ENCODE measurements around the gene PDZRN3. TPM values are rescaled to one million over a fixed set of nuclear protein-coding genes. Genes with fewer than 3 reads are reported as not detected.

PDZRN3 gene
- total RNA-seq, 1 experiment from 2014 or later: not detected

DNA sequence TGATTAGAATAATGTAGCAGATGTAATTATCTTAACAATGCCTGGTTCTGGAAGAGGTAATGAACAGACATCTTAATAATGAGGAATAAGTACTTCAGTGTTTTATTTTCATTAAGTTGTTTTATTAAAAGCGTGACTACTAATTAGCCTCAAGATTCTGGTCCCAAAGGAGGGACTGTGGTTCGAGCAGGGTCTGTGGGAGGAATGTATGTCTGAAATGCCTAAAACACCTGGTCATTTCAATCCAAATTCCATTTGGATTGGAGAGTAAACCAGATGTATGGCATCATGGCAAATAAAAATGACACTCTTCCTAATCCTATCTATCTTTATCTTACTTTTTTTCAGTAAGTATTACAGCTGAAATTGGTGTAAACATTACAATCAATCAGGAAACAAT is 243.2 kb downstream of the PDZRN3 start:
- Histone ChIP-seq H4K20me1 (ENCODE audit: insufficient read depth) (no peaks in the 10 kb centered on the region), H3K27me3 (ENCODE audit: insufficient read depth, low read depth) (peaks cover 5% of the 10 kb centered on the region; the same call in 1 of the 2 replicates), H3K4me1 (replicated peaks; ENCODE audit: insufficient read depth) (no peaks in the 10 kb centered on the region), H3K4me3 (no peak overlapping the region), H3K36me3 (ENCODE audit: low read depth) (no peaks in the 10 kb centered on the region), H3F3A (ENCODE audit: insufficient read depth, low read depth) (no peaks in the 10 kb centered on the region), H3K27ac (no peak overlapping the region), H2AFZ (no peak overlapping the region), H3K9me3 (ENCODE audit: insufficient read depth, low read depth) (no peaks in the 10 kb centered on the region), H3K79me2 (ENCODE audit: low read depth) (no peaks in the 10 kb centered on the region), H3K9me2 (ENCODE audit: insufficient read depth) (no peaks in the 10 kb centered on the region), H3K4me2 (no peak overlapping the region)
- ChIA-PET CTCF (no interaction called here), POLR2A (ENCODE audit: unreplicated experiment) (no interaction called here)
- BruUV-seq (replicated peaks): no TSS peak
- DNase-seq: no peak
- intact Hi-C loops (cut with micrococcal nuclease; ENCODE audit: unreplicated experiment): no loop called here
- TF ChIP-seq EZH2 (IDR thresholded peaks at IDR 0.05; ENCODE audit: low read depth): no peak

DNA sequence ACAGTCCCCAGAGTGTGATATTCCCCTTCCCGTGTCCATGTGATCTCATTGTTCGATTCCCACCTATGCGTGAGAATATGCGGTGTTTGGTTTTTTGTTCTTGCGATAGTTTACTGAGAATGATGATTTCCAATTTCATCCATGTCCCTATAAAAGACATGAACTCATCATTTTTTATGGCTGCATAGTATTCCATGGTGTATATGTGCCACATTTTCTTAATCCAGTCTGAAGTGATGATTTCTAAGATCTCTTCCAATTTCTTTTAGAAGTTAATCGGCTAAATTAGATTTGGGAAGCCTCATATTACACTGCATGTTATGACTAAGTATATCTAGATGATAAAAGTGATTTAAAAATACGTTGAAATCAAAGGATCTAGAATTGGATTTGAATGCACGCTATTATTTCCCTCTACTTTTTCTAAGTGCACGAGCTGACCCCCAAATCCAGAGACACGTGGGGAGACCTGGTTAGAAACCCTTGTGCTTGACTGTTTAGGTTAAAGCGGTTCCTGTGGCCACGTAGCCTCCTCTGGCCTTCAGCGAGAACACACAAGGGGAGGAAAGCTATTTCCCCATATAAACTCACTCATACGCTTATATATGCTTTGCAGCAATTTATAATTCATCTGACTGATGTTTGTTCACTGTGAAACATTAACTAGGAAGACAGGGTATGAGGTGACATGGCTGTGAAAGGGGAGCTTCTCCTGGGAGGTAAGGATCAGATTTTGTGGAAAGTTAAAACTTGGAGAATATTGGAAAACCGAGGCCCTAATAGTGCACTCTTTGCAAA is 243.8 kb downstream of the PDZRN3 start:
- no peak overlapping the region for H3K27ac ChIP-seq
- intact Hi-C loops (cut with micrococcal nuclease; ENCODE audit: unreplicated experiment): no loop called here
- H3K4me1 ChIP-seq (replicated peaks; ENCODE audit: insufficient read depth): no peaks in the 10 kb centered on the region
- no peaks in the 10 kb centered on the region for H3K79me2 ChIP-seq (ENCODE audit: low read depth)
- CTCF ChIA-PET: no interaction called here
- no peaks in the 10 kb centered on the region for H4K20me1 ChIP-seq (ENCODE audit: insufficient read depth)
- no peak overlapping the region for H2AFZ ChIP-seq
- BruUV-seq (replicated peaks): no TSS peak
- no peaks in the 10 kb centered on the region for H3K9me3 ChIP-seq (ENCODE audit: insufficient read depth, low read depth)
- H3K9me2 ChIP-seq (ENCODE audit: insufficient read depth): no peaks in the 10 kb centered on the region
- no peaks in the 10 kb centered on the region for H3F3A ChIP-seq (ENCODE audit: insufficient read depth, low read depth)
- H3K4me2 ChIP-seq: no peak overlapping the region
- POLR2A ChIA-PET (ENCODE audit: unreplicated experiment): no interaction called here
- peaks cover 5% of the 10 kb centered on the region; the same call in 1 of the 2 replicates for H3K27me3 ChIP-seq (ENCODE audit: insufficient read depth, low read depth)
- H3K36me3 ChIP-seq (ENCODE audit: low read depth): no peaks in the 10 kb centered on the region
- DNase-seq: no peak
- TF ChIP-seq EZH2 (IDR thresholded peaks at IDR 0.05; ENCODE audit: low read depth): no peak
- TF ChIP-seq, protein P1, sequence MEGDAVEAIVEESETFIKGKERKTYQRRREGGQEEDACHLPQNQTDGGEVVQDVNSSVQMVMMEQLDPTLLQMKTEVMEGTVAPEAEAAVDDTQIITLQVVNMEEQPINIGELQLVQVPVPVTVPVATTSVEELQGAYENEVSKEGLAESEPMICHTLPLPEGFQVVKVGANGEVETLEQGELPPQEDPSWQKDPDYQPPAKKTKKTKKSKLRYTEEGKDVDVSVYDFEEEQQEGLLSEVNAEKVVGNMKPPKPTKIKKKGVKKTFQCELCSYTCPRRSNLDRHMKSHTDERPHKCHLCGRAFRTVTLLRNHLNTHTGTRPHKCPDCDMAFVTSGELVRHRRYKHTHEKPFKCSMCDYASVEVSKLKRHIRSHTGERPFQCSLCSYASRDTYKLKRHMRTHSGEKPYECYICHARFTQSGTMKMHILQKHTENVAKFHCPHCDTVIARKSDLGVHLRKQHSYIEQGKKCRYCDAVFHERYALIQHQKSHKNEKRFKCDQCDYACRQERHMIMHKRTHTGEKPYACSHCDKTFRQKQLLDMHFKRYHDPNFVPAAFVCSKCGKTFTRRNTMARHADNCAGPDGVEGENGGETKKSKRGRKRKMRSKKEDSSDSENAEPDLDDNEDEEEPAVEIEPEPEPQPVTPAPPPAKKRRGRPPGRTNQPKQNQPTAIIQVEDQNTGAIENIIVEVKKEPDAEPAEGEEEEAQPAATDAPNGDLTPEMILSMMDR (conservative IDR thresholded peaks at IDR 0.05): no peak
- H3K4me3 ChIP-seq: no peak overlapping the region

- BruUV-seq (replicated peaks): no TSS peak
- Histone ChIP-seq H3K9me2 (ENCODE audit: insufficient read depth) (no peaks in the 10 kb centered on the region), H3K36me3 (ENCODE audit: low read depth) (no peaks in the 10 kb centered on the region), H3K27ac (no peak overlapping the region), H3K9me3 (ENCODE audit: insufficient read depth, low read depth) (no peaks in the 10 kb centered on the region), H2AFZ (no peak overlapping the region), H3K27me3 (ENCODE audit: insufficient read depth, low read depth) (peaks cover 5% of the 10 kb centered on the region; the same call in 1 of the 2 replicates), H3K79me2 (ENCODE audit: low read depth) (no peaks in the 10 kb centered on the region), H3K4me3 (no peak overlapping the region), H3K4me1 (replicated peaks; ENCODE audit: insufficient read depth) (no peaks in the 10 kb centered on the region), H4K20me1 (ENCODE audit: insufficient read depth) (no peaks in the 10 kb centered on the region), H3F3A (ENCODE audit: insufficient read depth, low read depth) (no peaks in the 10 kb centered on the region), H3K4me2 (no peak overlapping the region)
- POLR2A ChIA-PET (ENCODE audit: unreplicated experiment): no interaction called here
- no peak for TF ChIP-seq EZH2 (IDR thresholded peaks at IDR 0.05; ENCODE audit: low read depth)
- TF ChIP-seq, protein P1 (conservative IDR thresholded peaks at IDR 0.05): no peak
- no peak for DNase-seq
- intact Hi-C loops (cut with micrococcal nuclease; ENCODE audit: unreplicated experiment): no loop called here
- CTCF ChIA-PET: no interaction called here
Measured at GRCh38 chr3:73379465-73379864, 245.3 kb downstream of the PDZRN3 start.

Measured in PC-9 (cell line).